GM12874 (cell line): ENCODE results near the gene MED10.

Source experiments
- CTCF ChIP-seq: IDR thresholded peaks from 2 replicates; pipeline ENCODE4 v1.5.1; 2011; ENCODE audit warnings: low read depth, mild to moderate bottlenecking, control low read depth, low read length, moderate library complexity; ENCODE audit not compliant: insufficient read depth

Gene MED10

GRCh38 chr5:6350277-6351090 is 27.9 kb downstream of the MED10 start:
- TF ChIP-seq CTCF, result no peak

DNA sequence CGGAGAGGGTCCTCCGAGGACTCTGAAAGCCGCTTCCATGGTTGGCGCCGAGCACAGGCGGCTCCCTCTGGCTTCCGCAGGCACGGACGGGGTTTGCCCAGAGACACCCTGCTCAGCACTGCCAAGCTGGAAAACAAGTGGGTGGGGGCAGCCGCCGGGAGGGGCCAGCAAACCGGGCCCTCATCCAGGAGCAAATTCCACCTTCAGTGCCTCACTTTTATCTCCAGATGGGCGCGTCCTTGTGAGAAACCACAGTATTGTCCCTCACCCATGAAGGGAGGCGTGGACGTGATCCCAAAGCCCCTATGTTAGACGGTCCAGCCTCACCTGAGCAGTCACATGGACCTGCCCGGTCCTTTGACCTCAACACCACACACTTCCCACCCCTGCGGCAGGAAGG is 29.0 kb downstream of the MED10 start:
- TF ChIP-seq CTCF, result no peak

- no peak for TF ChIP-seq CTCF
These were observed 29.8 kb downstream of the MED10 start for GRCh38 chr5:6348476-6349000.

DNA sequence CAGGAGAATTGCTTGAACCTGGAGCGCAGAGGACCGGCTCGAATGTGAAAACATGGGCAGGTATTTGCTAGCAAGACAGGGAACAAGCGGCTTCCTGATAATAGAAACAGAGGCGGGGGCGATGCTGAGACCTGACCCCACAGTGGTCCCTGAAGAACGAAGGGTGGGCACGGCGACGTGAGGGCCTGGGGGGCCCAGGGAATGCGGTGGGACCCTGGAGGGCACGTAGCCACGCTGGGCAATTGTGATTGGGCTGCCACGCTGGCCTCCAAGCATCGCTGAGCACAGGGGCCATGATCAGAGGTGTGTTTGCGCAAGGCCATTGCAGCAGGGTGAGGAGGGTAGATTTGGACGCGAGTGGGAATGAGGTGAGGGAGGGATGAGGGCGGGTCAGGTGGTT is 30.7 kb downstream of the MED10 start:
- no peak for TF ChIP-seq CTCF

GRCh38 chr5:6347165-6347564 is 31.2 kb downstream of the MED10 start:
- no peak for TF ChIP-seq CTCF

GRCh38 chr5:6344593-6344989 is 33.8 kb downstream of the MED10 start:
- no peak for TF ChIP-seq CTCF

GRCh38 chr5:6343951-6344592 is 34.3 kb downstream of the MED10 start:
- TF ChIP-seq CTCF, result no peak
